GM21390 (cell line): ENCODE measurements around the gene FANCI.
A peak's percentile ranks its signal among the peaks of the same experiment; 100 is the strongest.

Experiments used
- ATAC-seq: cut with Tn5 transposase; IDR thresholded peaks from one replicate; pipeline ENCODE4 v1.9.1; 2021; ENCODE audit not compliant: unreplicated experiment

Gene FANCI

DNA sequence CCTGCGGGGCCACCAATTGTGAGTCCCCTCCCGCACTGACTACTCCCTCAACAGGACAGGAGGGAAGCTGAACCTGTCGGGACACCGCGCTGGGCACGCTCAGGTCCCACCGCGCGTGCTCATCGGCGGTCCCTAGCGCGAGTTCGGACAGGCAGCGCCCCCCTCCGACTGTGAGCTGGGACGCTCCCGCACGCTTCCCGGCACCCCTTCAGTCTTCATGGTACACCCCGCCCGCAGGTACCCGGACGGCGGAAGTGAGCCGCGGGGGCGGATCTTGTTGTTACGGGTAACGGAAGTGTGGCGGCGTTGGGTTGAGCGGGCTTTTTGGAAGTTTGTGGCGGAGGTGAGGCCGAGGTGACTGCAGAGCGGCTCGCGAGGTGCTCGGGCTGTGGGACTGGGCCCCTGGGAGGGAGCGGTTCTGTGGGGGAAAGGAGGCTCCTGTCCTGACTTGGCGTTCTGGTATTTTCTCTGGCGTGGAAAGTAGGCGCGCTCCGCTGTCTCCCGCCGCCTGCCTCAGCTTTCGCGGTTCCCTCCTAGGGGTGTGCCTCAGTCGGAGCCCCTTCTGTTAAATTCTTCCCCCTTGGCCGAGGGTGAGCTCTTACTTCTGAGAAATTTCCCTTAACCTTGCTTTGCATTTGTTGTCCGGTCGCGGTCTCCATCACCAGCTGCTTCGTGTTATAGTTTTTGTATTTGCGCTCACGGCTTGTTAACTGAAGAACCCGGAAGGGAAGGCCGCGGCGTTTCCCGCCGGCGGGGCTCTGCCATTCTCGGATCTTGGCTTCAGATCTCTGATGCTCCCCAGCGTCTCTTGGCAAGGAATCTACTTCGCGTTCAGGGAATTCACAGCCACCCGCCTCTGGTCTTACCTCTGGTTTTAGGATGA, at the start of gene FANCI:
FANCI (plus strand) TSS at position 289 of the 883 bp plus-strand sequence. CDS start 3,669 bp downstream, outside the sequence.
- peak; percentile 92 for ATAC-seq

DNA sequence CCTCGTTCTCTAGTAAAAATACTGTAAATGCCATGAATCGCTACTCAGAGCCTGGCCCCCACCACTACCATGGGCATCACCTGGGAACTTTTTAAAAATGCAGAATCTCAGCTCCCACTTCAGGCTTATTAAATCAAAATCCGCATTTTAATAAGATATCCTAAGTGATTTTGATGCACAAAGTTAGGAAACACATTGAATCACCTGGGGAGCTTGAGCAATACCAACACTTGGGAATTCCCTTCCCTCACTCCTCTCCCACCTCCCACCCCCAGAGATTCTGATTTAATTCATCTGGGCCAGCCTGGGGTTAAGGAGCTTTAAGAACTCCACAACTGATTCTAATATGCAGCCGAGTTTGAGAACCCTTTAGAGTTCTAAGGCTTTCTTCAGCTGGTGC, 49.2 kb upstream of the FANCI start:
- no peak for ATAC-seq

- ATAC-seq: no peak
Measured at GRCh38 chr15:89195836-89196235, 47.9 kb upstream of the FANCI start.

- no peak for ATAC-seq
Measured at GRCh38 chr15:89196241-89196640, 47.5 kb upstream of the FANCI start.

DNA sequence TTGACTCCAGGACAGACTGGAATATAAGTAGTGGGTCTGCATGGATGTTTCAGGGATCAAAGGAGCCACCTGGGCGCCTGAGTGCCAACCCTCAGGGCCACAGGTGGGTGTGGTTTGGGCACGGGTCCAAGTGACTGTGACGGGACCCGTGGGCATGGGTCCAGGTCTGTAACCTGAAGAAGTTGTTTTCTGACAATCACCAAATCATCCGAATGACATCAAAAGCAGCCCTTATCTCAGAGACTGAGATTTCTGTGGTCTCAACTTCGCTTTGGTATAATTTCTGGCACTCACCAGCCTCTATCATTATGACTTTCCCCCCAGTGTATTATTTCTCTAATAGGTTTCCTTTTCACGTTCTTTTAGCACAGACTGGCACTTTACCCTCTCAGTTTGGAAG, 46.8 kb upstream of the FANCI start:
- ATAC-seq: no peak

- ATAC-seq: no peak
Measured at GRCh38 chr15:89197503-89197971, 46.2 kb upstream of the FANCI start.

DNA sequence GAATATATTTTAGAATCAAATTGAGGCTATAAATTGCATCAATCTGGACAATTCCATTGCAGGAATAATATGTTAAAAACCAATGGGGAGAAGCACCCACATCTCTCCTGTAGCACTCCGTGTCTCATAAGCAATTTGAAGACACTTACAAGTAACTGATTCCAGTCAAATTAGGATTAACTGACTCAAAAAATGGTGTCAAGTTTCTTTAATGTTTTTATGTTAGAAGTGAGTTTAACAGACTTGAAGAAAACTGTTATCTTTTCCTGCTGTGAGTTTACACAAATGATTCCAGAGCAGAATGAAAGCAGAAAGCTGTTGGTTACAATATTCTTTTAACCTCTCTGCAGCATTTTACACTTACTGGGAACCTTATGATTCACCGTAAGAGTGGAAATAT, 45.6 kb upstream of the FANCI start:
- ATAC-seq: no peak

DNA sequence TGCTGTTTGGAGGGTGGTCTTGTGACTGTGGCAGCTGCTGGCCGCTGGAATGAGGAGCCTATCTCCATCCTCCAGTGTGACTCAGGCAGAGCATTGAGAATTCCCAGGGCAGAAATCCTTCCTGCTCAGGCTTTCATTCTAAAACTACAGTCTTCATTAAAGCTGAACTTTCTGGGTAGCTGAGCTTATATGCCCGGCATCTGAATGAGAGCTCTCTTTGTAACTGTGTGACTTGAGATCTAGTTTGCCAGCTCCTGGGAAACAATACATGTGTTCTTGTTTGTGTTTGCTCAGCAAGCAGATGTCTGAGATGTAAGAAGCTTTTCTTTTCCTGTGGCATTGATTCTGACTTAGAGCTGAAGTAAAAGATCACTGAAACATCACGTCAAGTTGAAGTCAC, 44.8 kb upstream of the FANCI start:
- ATAC-seq: no peak

GRCh38 chr15:89199746-89200145, 44.0 kb upstream of the FANCI start:
- no peak for ATAC-seq

- ATAC-seq: no peak
Measured at GRCh38 chr15:89200182-89200581, 43.6 kb upstream of the FANCI start.

DNA sequence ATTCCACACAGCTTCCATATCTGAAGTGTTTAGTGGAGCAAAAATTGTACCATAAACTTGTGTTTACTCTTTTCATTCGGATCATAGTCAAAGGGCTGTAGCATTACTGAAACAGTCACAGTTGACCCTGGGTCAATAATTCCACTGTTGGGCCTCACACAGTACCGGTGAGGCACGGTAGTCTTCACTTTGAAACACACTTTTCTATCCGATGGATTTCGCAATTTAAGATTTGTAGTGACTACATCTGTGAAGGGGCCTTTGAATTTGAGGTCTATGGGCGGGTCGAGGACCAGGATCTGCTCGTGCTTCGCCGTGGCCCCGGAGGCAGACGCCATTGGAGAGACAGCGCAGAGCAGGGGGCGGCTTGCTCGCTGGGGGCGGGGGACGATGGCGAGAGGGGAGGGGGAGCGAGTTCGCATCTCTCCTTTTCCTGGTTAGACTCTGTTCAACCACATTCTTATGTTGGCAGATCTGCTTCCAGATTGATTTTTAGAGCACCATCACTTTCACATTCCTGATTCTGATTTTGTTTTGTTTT, 42.2 kb upstream of the FANCI start:
- ATAC-seq: no peak

DNA sequence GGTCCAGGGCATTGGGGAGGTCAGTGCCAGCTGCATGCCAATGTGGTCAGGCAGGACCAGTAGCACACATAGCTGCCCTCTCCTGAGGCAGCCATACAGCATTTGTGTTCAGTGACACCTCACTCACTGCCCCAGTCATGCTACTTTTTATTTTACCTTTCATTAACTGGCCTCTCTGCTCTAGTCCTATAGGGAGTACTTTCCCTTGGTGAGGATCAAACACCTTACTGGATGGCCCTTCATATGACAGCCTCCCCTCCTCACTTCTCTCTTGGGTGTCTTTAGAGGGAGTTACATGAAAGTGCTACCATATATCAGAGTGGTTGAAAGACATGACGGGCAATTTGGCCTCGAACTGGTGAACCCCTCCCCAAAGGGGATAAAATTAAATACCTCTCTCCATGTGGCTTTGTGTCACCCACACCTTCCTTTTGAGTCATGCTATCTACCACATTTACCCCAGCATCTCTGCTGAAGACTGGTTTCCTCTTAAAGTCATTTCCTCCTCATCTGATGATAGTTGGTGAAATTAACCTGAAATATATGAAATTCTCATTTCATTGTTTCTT, 40.0 kb upstream of the FANCI start:
- ATAC-seq: no peak

DNA sequence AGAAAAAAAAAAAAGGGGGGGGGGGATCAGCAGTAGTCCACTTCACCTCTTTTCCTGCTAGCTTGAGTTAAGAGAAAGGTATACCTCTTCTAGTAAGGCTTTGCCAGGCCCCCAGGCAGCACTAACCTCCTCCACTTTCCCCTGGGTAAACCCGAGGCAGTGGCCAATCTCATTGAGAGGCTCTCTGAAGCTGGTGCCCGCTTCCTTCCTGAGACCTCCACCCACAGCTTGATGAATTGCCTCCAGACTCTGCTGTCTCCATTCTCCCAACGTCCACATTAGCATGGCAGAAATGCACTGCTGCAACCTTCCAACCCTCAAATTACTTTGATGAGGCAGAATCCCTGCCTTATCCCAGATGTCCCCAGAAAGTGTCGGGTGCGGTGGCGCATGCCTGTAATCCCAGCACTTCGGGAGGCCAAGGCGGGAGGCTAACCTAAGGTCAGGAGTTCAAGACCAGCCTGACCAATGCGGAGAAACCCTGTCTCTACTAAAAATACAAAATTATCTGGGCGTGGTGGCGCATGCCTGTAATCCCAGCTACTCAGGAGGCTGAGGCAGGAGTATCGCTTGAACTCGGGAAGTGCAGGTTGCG, 37.7 kb upstream of the FANCI start:
- no peak for ATAC-seq

GRCh38 chr15:89206908-89207331, 36.9 kb upstream of the FANCI start:
- peak; percentile 86 for ATAC-seq

DNA sequence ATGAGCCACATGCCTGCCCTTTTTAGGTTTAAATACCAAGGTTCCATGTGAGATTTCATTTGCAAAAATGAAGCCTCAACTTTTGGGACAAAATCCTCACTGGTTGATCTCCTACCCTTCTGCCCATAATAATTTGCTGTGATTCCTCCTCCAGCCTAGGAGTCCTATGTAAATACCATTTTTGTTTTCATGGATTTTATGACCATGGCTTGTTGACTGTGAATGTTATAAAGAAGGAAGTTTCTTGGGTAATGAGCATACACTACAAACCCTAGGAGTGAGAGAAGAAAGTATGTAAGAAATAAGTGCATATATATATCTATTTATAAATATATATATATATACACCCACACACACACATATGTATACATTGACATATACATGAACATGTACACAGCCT, 35.5 kb upstream of the FANCI start:
- ATAC-seq: no peak

DNA sequence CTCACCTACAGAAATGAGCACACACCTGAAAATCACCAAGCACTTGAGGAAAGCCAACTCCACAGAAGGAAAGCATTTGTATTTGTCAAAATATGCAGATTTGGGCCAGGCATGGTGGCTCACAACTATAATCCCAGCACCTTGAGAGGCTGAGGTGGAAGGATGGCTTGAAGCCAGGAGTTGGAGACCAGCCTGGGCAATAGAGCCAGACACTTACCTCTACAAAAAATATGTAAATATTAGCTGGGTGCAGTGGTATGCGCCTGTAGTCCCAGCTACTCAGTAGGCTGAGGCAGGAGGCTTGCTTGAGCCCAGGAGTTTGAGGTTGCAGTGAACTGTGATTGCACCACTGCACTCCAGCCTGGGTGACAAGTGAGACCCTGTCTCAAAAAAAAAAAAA, 34.7 kb upstream of the FANCI start:
- ATAC-seq: no peak

DNA sequence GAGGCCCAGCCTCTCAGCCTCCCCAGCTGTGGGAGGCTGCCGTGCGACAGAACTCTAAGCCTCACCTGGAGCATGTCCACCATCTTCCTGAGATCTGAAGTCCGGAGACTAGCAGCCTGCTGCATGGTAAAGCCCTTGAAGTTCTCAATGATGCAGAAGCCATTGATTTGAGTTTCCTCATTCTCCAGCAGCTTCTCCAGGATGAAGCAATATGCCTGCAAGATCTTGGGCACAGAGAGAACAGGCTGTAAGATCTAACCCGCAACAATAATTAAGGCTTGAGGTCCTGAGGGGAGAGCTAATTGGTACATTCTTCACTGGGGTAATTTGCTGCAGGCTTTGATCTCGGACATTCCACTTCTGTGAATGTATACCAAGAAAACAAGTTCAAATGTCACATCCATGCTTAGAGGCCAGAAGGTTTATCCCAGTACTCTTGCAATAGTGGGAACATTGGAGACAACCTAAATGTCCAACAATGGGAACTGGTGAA, 32.1 kb upstream of the FANCI start:
- no peak for ATAC-seq

- no peak for ATAC-seq
Measured at GRCh38 chr15:89215627-89216026, 28.2 kb upstream of the FANCI start.

DNA sequence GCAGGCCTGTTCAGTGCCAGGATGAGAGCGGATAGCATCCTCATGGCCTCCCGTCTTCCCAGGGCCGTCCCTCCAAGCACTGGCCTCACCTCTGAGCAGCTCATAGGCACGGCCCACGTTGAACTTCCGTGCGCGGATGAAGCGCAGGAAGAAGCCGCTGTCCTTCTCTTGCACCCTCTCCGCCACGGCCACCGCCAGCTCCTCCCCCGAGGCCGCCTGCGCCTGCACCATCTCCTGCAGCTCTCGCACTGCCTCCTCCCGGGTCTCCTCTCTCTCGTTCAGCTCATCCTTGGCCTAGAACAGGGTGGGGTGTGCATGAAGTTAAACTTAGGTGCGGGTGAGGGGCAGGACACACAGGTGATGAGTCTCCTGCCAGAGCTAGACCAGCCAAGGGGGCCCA, 26.7 kb upstream of the FANCI start:
- ATAC-seq: no peak

- no peak for ATAC-seq
Measured at GRCh38 chr15:89217686-89218376, 25.9 kb upstream of the FANCI start.

DNA sequence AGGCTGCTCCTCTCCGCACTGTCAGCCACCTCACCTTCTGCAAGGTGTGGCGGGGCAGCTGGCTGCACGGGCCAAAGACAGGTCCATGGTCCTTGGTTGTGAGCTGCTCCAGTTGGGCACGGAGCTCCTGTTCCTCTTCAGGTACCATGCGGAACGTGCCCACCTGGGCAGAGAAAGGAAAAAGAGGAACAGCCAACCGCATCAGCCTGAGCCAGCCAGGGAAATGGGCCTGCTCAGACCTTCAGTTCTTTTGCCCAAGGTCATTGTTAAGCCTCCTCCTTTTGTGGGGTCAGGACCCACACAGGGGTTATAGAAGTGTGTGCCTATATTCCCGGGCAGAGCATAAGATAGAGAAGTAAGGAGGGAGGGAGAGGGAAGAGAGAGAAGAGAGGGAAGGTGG, 25.2 kb upstream of the FANCI start:
- ATAC-seq: no peak
